HUDEP-2 (cell line): ENCODE measurements around the gene XXYLT1.

ENCODE experiments used
- DNase-seq, 76 experiments: peaks; one replicate each; lab custom pipeline; 2025; ENCODE audit not compliant: unreplicated experiment in 76 of 76; lab: John Stamatoyannopoulos, UW

The XXYLT1 gene

GRCh38 chr3:195036574-195036973 lies 234.4 kb downstream of the XXYLT1 start:
- DNase-seq: no peak

- DNase-seq: no peak
These were observed 234.8 kb downstream of the XXYLT1 start for GRCh38 chr3:195036203-195036505.

- DNase-seq: peak in 1 of 76 experiments; percentile 4
These were observed 235.4 kb downstream of the XXYLT1 start for GRCh38 chr3:195035345-195036202.

- DNase-seq: no peak
These were observed 236.4 kb downstream of the XXYLT1 start for GRCh38 chr3:195034541-195034940.

GRCh38 chr3:195034101-195034500 lies 236.9 kb downstream of the XXYLT1 start:
- no peak for DNase-seq

- no peak for DNase-seq
These were observed 237.3 kb downstream of the XXYLT1 start for GRCh38 chr3:195033531-195034091.

GRCh38 chr3:195032955-195033354 lies 238.0 kb downstream of the XXYLT1 start:
- DNase-seq: no peak

GRCh38 chr3:195032106-195032759 lies 238.7 kb downstream of the XXYLT1 start:
- DNase-seq: no peak

GRCh38 chr3:195031574-195032003 lies 239.4 kb downstream of the XXYLT1 start:
- no peak for DNase-seq

GRCh38 chr3:195030791-195031321 lies 240.1 kb downstream of the XXYLT1 start:
- no peak for DNase-seq

GRCh38 chr3:195028877-195029606 lies 241.9 kb downstream of the XXYLT1 start:
- DNase-seq: no peak

GRCh38 chr3:195025884-195026200 lies 245.1 kb downstream of the XXYLT1 start:
- no peak for DNase-seq

- DNase-seq: no peak
These were observed 245.7 kb downstream of the XXYLT1 start for GRCh38 chr3:195025056-195025883.

GRCh38 chr3:195023989-195024388 lies 247.0 kb downstream of the XXYLT1 start:
- no peak for DNase-seq

GRCh38 chr3:195023576-195023975 lies 247.4 kb downstream of the XXYLT1 start:
- DNase-seq: no peak

GRCh38 chr3:195021692-195022091 lies 249.3 kb downstream of the XXYLT1 start:
- no peak for DNase-seq

GRCh38 chr3:195020921-195021320 lies 250.0 kb downstream of the XXYLT1 start:
- no peak for DNase-seq

- DNase-seq: no peak
These were observed 250.8 kb downstream of the XXYLT1 start for GRCh38 chr3:195020185-195020584.

GRCh38 chr3:195019335-195019734 lies 251.6 kb downstream of the XXYLT1 start:
- no peak for DNase-seq
